NCI-H1048 (cell line): ENCODE results near the gene GLO1.

Source experiments
- DNase-seq: peaks from one replicate; lab custom pipeline; 2025; lab: John Stamatoyannopoulos, UW

The GLO1 gene

GRCh38 chr6:38671885-38672467 lies 31.0 kb downstream of the GLO1 start:
- DNase-seq = no peak

GRCh38 chr6:38658418-38659167 lies 44.4 kb downstream of the GLO1 start:
- no peak for DNase-seq

GRCh38 chr6:38656896-38657295 lies 46.0 kb downstream of the GLO1 start:
- no peak for DNase-seq

GRCh38 chr6:38654263-38654662 lies 48.7 kb downstream of the GLO1 start:
- no peak for DNase-seq

GRCh38 chr6:38651121-38651784 lies 51.7 kb downstream of the GLO1 start:
- DNase-seq = no peak

- no peak for DNase-seq
Observed at GRCh38 chr6:38650207-38650752, 52.7 kb downstream of the GLO1 start.

GRCh38 chr6:38649744-38650143 lies 53.2 kb downstream of the GLO1 start:
- DNase-seq = no peak

GRCh38 chr6:38648629-38649028 lies 54.3 kb downstream of the GLO1 start:
- no peak for DNase-seq

- no peak for DNase-seq
Observed at GRCh38 chr6:38646166-38646878, 56.6 kb downstream of the GLO1 start.

- no peak for DNase-seq
Observed at GRCh38 chr6:38644951-38645350, 58.0 kb downstream of the GLO1 start.

- DNase-seq = no peak
Observed at GRCh38 chr6:38640216-38640909, 62.6 kb downstream of the GLO1 start.

GRCh38 chr6:38639498-38640215 lies 63.3 kb downstream of the GLO1 start, which contains the start of gene BTBD9:
Gene BTBD9 (minus strand): TSS chr6:38639929.
- DNase-seq = peak; percentile 41

- DNase-seq = no peak
Observed at GRCh38 chr6:38638941-38639497, 63.9 kb downstream of the GLO1 start.

- no peak for DNase-seq
Observed at GRCh38 chr6:38637756-38638155, 65.2 kb downstream of the GLO1 start.

- DNase-seq = no peak
Observed at GRCh38 chr6:38636027-38636426, 66.9 kb downstream of the GLO1 start.

- DNase-seq = no peak
Observed at GRCh38 chr6:38634518-38634917, 68.4 kb downstream of the GLO1 start.

- no peak for DNase-seq
Observed at GRCh38 chr6:38632490-38632889, 70.5 kb downstream of the GLO1 start.

- DNase-seq = no peak
Observed at GRCh38 chr6:38631186-38631783, 71.7 kb downstream of the GLO1 start.
